ENCODE measurements around the gene ZNF827.

- no peak for TF ChIP-seq POLR2A (IDR thresholded peaks at IDR 0.05)
- no peak for TF ChIP-seq POLR2AphosphoS5 (IDR thresholded peaks at IDR 0.05)
- TF ChIP-seq CTCF (IDR thresholded peaks at IDR 0.05): no peak
These were observed 73.2 kb downstream of the ZNF827 start for GRCh38 chr4:145865274-145865941.
